NCI-H1694 treated with DMSO at 0.1 percent for 48 hours (cell line): ENCODE data around the gene KCTD2.

Experiments used
- DNase-seq: peaks from one replicate; lab custom pipeline; 2025; lab: John Stamatoyannopoulos, UW

The KCTD2 gene

DNA sequence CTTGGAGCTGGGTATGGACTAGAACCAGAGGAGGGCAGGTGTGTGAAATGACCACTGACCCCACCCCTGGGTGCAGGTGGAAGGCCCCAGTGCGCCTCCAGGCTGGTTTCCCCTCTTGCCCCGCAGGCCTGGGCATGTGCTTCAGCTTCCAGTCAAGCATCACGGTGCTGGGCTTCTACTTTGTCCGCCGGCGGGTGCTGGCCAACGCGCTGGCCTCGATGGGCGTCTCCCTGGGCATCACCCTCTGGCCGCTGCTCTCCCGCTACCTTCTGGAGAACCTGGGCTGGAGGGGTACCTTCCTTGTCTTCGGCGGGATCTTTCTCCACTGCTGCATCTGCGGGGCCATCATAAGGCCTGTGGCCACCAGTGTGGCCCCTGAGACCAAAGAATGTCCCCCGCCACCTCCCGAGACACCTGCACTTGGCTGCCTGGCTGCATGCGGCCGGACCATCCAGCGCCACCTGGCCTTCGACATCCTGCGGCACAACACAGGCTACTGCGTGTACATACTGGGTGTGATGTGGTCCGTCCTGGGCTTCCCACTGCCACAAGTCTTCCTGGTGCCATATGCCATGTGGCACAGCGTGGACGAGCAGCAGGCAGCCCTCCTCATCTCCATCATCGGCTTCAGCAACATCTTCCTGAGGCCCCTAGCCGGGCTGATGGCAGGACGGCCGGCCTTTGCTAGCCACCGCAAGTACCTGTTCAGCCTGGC lies 53.0 kb downstream of the KCTD2 start:
- DNase-seq, result no peak

DNA sequence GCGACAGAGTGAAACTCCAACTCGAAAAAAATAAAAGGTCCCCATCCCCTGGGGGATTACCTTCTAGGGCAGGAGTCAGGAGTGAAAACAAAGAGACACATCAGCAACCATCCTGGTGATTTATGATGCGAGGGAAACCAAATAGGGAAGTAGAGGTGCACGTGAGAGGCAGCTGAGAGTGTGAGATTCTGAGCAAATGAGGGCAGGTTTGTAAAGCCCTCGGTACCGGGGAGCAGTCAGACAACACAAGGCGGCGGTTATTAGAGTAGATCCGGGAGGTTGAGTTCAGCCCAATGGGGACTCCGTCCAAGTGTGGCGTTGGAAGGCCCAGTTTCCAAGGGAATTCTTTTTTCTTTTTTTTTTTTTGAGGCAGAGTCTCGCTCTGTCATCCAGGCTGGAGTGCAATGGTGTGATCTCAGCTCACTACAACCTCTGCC lies 55.4 kb downstream of the KCTD2 start:
- no peak for DNase-seq

DNA sequence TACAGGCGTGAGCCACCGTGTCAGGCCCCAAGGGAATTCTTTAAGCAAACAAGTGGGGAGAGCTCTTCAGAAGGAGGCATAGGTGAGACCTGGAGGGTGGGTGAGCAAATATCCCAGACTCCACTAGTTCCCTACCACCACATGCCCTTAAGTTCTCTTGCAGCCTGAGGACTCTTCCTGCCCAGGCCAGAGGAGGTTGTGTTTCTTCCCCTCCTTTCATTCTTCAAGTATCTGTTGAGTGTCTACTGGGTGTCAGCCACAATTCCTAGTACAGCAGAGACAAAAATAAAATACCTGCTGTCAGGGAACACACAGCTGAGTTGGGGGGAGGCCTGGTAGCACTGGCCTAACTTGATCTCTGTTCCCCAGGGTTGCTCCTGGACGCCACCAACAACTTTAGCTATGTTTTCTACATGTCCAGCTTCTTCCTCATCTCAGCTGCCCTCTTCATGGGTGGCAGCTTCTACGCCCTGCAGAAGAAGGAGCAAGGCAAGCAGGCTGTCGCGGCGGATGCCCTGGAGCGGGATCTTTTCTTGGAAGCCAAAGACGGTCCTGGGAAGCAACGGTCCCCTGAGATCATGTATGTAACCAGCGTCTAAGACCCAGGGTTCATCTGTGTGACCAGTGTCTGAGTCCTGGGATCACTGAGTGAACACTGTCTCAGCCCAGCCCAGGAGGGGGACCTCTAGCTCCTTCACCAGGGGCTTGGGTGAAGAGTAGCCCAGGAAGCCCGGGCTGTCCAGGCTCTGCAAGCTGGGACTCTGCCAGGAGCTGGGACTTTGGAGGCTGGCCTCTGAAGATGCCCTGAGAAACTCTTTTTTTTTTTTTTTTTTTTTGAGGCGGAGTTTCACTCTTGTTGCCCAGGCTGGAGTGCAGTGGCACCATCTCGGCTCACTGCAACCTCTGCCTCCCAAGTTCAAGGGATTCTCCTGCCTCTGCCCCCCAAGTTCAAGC lies 56.9 kb downstream of the KCTD2 start:
- no peak for DNase-seq

DNA sequence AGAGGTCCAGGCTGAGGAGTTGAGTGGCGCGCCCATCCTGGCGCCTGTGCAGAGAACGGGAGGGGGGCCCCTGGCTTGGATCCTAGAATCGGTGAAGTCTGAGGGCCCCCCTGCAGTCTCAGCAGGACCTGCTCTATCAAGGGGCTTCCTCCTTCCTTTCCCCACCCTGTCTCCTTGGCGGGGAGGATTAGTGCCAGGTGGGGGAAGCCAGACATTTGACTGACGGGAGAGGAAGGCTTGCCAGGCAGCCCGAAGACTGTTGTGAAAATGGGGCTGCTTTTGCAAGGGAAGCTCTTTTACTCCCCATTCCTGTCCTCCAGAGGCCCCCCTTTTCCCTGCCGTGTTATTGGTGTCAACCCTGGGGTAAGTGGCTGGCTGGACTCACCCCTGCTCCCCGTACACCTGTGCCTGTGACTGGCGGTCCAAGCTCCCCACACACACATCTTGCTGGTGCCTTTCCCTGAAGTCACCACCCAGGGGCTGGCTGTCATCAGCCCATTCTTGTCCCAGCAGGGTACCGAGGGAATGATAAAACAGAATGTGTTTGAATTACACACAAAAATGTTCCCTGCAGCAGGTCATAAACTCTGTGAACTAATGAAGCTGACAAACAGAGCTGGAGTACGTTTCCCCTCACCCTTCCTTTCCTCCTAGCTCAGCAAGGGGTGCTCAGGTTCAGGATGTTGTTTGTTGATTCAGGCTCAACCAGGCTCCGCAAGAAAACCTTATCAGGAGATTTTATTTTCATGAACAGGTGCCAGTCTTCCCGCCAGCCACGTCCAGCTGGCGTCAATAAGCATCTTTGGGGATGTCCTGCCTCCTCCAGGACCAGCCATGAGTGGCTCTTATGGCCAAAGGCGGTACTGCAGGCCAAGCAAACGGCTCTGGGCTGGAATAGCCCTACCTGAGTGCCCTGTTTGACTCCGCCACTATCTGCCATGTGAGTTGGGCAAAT lies 58.4 kb downstream of the KCTD2 start:
- DNase-seq, result no peak

DNA sequence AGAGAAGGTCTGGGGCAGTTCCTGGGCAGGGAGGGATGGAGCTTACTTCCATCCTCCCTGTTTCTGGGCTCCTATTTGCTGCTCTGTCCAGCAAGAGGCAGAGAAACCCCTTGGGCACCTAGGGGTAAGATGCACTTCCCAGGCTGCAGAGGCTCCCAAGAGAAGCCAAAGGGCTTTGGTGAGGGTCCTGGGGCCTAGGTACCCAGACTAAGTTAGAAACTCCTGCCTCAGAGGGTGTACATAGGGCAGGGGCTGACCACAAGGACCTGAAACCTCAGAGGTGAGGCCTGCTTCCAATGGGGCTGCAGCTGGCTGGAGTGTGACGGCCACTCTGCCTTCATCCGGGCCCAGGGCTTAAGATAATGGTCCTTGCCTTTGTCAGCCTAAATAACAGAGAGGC lies 61.2 kb downstream of the KCTD2 start:
- no peak for DNase-seq

DNA sequence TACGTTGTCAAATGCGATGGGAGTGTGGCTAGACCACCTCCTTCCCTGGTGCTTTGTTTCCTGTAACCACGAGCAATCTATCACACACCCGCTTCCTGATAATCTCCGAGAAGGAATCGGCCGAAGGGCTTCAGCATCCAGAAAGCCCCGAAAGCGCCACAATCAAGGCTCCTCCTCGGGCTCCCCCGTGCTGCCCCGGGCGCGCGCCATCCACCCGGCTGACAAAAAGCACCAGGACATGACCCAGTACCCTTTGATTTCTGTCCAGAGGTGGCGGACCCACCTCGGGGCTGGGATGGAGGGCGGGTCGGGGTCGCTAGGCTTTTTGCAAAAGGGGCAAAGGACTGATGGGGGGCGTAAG lies 62.0 kb downstream of the KCTD2 start:
- DNase-seq, result no peak

DNA sequence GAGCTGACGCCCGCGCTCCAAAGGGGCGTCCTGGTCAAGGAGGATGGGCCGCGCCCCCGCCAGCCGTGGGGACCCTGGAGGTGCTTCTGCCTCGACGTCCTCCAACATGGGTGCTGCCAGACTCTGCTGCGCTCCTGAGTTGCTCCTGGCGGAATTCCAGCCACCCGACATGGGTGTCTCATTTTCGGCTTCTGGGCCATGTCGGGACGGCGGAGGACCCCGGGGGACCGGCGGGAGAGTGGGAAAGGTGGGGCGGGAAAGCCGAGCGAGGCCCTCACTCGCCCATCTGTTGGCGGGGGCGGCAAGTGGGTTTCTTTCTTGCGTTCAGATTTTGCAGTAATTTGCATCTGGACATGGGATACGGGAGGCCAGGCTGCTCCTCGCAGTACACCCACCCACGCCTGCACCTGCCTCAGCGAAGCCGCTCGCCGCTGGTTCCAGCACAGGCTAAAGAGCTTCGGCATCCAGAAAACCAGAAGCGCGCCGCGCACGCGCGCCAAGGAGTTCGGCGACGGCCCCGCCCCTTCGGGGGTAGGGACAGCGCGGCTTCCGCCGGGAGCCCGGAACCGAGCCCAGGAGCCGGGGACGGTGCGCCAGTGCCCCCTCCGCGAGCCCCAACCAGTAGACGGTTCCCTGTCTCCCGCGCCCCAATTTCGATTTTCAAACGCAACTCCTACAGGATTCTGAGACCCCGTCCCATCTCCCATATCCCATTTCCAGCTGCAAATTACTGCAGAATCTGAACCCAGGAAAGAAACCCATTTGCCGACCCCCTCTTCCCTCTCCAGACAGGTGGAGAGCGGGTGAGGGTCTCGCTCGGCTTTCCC lies 62.6 kb downstream of the KCTD2 start, which contains the start of gene ARMC7:
Gene ARMC7 (plus strand): TSS at position 563 of the 827 bp plus-strand sequence. CDS start 320 bp downstream, outside the sequence.
- DNase-seq, result peak; percentile 68

DNA sequence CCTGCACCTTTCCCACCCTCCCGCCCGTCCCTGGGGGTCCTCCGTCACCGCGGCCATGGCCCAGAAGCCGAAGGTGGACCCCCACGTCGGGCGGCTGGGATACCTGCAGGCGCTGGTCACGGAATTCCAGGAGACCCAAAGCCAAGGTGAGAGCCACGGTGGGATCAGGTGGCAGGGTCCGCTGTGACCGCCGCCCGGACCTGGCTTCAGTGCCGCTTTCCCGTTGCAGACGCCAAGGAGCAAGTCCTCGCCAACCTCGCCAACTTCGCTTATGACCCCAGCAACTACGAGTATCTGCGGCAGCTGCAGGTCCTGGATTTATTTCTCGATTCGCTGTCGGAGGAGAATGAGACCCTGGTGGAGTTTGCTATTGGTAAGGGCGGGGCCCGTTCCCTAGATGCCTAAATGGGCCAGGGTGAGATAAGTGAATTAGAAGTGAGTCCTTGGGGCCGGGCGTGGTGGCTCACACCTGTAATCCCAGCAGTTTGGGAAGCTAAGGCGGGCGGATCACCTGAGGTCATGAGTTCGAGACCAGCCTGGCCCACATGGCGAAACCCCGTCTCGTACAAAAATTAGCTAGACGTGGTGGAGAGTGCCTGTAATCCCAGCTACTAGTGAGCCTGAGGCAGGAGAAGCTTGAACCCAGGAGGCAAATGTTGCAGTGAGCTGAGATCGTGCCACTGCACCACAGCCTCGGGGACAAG lies 63.4 kb downstream of the KCTD2 start:
- no peak for DNase-seq

DNA sequence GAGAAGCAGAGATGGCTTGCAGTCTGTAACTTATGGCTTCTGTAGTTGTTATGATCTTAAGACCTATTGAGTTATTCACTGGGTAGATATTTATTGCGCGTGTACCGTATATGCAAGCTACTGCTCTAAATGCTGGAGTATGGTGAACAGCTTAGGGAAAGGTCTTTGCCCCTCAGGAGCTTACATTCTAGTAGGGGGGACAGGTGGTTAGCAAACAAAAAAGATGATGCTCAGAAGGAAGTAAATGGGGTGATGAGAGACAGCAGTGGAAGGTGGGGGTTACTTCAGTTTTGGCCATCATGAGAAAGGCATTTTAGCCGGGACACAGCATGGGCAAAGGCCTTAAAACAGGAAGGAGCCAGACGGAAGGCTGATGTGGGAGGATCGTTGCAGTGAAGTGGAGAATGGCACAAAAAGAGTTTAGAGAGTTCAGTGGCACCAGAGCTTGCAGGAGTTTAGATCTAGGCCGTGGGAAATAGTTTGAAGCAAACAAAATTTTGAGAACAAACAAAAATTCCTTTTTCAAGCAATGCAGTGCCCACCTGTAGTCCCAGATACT lies 64.8 kb downstream of the KCTD2 start:
- DNase-seq, result no peak

DNA sequence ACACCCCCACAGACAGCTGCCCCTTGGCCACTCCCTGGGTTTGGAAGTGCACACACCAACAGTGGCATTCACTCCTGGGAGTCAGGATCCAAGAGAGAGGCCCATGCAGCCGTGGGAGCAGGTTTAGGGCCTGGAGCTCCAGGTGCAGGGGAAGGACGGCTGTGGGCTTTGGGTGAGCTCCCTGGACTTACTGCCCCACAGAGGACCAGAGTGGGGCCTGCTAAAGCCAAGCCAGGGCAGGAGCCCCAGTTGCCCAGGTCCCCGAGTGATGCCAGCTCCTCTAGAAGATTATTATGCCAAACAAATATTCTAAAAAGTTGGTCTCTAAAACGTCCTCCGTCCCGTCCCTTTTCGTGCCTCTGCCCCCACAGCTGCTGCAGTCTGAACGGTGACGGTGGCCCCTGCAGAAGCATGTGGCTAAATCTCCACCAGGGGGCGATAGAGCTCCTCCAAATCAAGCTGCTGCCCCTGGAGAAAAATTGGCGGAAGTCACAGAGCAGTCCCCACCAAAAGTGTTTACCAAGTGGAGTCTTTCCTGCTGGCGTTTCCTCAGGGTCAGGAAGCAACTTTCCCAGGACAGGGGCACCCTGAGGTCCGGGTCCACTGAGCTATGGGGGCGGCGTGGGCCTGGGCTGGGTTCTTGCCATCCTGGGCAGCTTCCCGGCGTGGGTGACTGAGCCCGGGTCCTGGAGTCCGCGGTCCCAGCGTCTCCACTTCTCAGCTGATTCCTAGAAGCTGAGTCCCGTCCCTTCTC lies 67.0 kb downstream of the KCTD2 start:
- DNase-seq, result peak; percentile 56

DNA sequence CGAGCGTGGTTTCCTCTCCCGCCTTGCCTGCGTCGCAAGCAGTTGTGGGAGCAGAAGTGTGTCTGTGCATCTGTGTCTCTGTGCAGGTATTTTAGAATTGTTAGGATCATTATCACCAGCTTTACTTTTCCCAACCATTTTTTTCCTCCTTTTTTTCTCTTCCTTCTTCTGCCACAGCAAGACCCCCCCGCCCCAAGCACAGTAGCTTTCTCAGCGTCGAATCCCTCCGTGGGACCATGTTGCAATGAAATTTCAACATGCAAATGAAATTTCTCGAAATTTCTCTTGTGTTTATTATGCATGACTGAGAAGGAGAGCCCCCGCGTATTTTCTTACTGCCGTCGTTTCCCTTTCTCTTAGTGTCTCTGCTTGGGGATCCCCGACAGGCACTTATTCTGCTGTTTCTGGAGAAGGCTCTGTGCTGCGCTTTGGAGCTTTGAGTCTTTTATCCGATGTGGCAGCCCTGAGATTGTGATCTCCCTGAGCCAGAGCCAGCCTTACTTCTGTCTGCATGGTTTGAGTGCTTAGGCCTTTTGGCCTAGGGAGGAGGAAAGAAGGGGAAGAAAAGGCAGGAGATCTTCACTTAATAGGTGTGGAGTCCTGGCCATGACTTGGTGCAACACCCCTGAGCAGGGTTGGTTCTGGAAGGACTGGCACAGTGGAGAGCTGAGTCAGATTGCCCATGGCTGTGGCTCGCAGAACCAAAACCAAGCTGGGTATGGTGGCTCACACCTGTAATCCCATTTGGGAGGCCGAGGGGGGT lies 67.7 kb downstream of the KCTD2 start:
- no peak for DNase-seq
